ENCODE data around the gene CLSTN2. TPM values are rescaled to one million over a fixed set of nuclear protein-coding genes. Genes with fewer than 3 reads are reported as not detected.

The CLSTN2 gene
- total RNA-seq, 1 donor from 2014 or later, result 143 TPM

GRCh38 chr3:140530131-140530530 is 595.1 kb downstream of the CLSTN2 start:
- H3K36me3 Mint-ChIP-seq (ENCODE audit: unreplicated experiment), result peaks cover 35% of the 10 kb centered on the region
- peaks cover 56% of the 10 kb centered on the region for H3K4me1 Mint-ChIP-seq (ENCODE audit: unreplicated experiment)
- H3K27ac Mint-ChIP-seq (ENCODE audit: unreplicated experiment), result peak overlapping the region; percentile 58
- no peak for DNase-seq (ENCODE audit: extremely low spot score, unreplicated experiment)
- peaks cover 9% of the 10 kb centered on the region for H3K9me3 Mint-ChIP-seq (ENCODE audit: unreplicated experiment)
- no peak overlapping the region for H3K4me3 Mint-ChIP-seq (ENCODE audit: unreplicated experiment)
- TF ChIP-seq, protein P1, sequence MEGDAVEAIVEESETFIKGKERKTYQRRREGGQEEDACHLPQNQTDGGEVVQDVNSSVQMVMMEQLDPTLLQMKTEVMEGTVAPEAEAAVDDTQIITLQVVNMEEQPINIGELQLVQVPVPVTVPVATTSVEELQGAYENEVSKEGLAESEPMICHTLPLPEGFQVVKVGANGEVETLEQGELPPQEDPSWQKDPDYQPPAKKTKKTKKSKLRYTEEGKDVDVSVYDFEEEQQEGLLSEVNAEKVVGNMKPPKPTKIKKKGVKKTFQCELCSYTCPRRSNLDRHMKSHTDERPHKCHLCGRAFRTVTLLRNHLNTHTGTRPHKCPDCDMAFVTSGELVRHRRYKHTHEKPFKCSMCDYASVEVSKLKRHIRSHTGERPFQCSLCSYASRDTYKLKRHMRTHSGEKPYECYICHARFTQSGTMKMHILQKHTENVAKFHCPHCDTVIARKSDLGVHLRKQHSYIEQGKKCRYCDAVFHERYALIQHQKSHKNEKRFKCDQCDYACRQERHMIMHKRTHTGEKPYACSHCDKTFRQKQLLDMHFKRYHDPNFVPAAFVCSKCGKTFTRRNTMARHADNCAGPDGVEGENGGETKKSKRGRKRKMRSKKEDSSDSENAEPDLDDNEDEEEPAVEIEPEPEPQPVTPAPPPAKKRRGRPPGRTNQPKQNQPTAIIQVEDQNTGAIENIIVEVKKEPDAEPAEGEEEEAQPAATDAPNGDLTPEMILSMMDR (IDR thresholded peaks at IDR 0.05), result no peak
- no peaks in the 10 kb centered on the region for H3K27me3 Mint-ChIP-seq (ENCODE audit: unreplicated experiment)

GRCh38 chr3:140530603-140531002 is 595.6 kb downstream of the CLSTN2 start:
- Mint-ChIP-seq H3K27me3 (ENCODE audit: unreplicated experiment) (no peaks in the 10 kb centered on the region), H3K9me3 (ENCODE audit: unreplicated experiment) (peaks cover 13% of the 10 kb centered on the region), H3K4me3 (ENCODE audit: unreplicated experiment) (no peak overlapping the region), H3K27ac (ENCODE audit: unreplicated experiment) (peak overlapping the region; percentile 58), H3K36me3 (ENCODE audit: unreplicated experiment) (peaks cover 36% of the 10 kb centered on the region), H3K4me1 (ENCODE audit: unreplicated experiment) (peaks cover 56% of the 10 kb centered on the region)
- no peak for DNase-seq (ENCODE audit: extremely low spot score, unreplicated experiment)
- TF ChIP-seq, protein P1 (IDR thresholded peaks at IDR 0.05), result no peak

DNA sequence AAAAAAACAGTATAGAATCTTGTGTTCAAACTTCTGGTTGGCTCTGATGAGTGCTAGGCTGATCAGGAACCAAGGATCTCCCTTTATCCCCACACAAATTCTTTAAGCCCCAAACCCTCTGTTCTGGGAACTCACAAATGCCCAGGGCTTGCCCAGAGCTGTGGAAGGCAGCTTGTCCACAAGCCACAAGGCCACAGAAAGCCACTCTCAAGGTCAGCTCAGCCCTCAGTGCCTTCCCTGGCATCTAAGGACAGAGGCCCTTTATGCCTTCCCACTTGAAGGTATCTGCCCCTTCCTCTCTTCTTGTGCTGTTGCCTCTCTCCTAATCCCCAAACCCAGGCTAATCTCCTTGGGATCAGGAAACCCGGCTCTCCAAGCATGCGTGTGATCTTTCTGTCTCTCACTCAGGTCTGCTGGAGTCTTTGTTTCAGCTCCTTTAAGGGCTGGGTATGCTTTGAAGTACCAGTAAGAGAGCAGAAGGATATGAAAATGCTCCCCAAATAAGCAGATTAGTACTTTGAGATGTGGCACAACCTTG is 597.9 kb downstream of the CLSTN2 start:
- H3K27me3 Mint-ChIP-seq (ENCODE audit: unreplicated experiment), result no peaks in the 10 kb centered on the region
- TF ChIP-seq, protein P1 (IDR thresholded peaks at IDR 0.05), result no peak
- no peak overlapping the region for H3K27ac Mint-ChIP-seq (ENCODE audit: unreplicated experiment)
- H3K4me3 Mint-ChIP-seq (ENCODE audit: unreplicated experiment), result no peak overlapping the region
- DNase-seq (ENCODE audit: extremely low spot score, unreplicated experiment), result no peak
- H3K4me1 Mint-ChIP-seq (ENCODE audit: unreplicated experiment), result peaks cover 35% of the 10 kb centered on the region
- peaks cover 15% of the 10 kb centered on the region for H3K9me3 Mint-ChIP-seq (ENCODE audit: unreplicated experiment)
- H3K36me3 Mint-ChIP-seq (ENCODE audit: unreplicated experiment), result peaks cover 36% of the 10 kb centered on the region

GRCh38 chr3:140536926-140537726 is 602.1 kb downstream of the CLSTN2 start:
- no peaks in the 10 kb centered on the region for H3K27me3 Mint-ChIP-seq (ENCODE audit: unreplicated experiment)
- peaks cover 36% of the 10 kb centered on the region for H3K36me3 Mint-ChIP-seq (ENCODE audit: unreplicated experiment)
- H3K27ac Mint-ChIP-seq (ENCODE audit: unreplicated experiment), result no peak overlapping the region
- DNase-seq (ENCODE audit: extremely low spot score, unreplicated experiment), result no peak
- peaks cover 15% of the 10 kb centered on the region for H3K9me3 Mint-ChIP-seq (ENCODE audit: unreplicated experiment)
- H3K4me1 Mint-ChIP-seq (ENCODE audit: unreplicated experiment), result no peaks in the 10 kb centered on the region
- H3K4me3 Mint-ChIP-seq (ENCODE audit: unreplicated experiment), result no peak overlapping the region
- TF ChIP-seq, protein P1 (IDR thresholded peaks at IDR 0.05), result no peak

DNA sequence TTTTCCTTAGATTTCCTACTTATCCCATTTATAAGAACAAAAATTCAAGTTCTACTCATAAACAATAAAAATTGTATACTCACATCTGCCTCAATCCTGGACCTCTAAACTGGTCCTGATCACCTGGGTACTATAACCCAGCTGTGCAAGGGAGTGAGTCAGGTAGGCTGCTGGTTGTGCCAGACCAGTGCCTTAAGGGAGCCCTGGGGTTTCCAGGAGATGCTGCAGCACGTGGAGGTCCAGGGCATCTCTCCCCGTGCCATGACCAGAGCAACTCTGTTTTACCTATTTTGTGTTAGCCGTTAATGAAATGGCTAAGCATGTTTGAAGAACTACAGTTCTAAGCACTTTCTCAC is 602.7 kb downstream of the CLSTN2 start:
- H3K36me3 Mint-ChIP-seq (ENCODE audit: unreplicated experiment), result peaks cover 30% of the 10 kb centered on the region
- H3K4me1 Mint-ChIP-seq (ENCODE audit: unreplicated experiment), result no peaks in the 10 kb centered on the region
- peaks cover 15% of the 10 kb centered on the region for H3K9me3 Mint-ChIP-seq (ENCODE audit: unreplicated experiment)
- TF ChIP-seq, protein P1 (IDR thresholded peaks at IDR 0.05), result no peak
- no peaks in the 10 kb centered on the region for H3K27me3 Mint-ChIP-seq (ENCODE audit: unreplicated experiment)
- no peak overlapping the region for H3K4me3 Mint-ChIP-seq (ENCODE audit: unreplicated experiment)
- no peak for DNase-seq (ENCODE audit: extremely low spot score, unreplicated experiment)
- no peak overlapping the region for H3K27ac Mint-ChIP-seq (ENCODE audit: unreplicated experiment)

All from osteocyte (in vitro differentiated cells).